GM12878 (cell line): ENCODE results near the gene SH3GL2. TPM values are rescaled to one million over a fixed set of nuclear protein-coding genes. Genes with fewer than 3 reads are reported as not detected.

Experiments used
- ATAC-seq: fragments of 200-7000 bp; cut with Tn5 transposase; 3 replicates; pipeline ENCODE4 v1.9.1; 2020; ENCODE audit warnings: mild to moderate bottlenecking, moderate library complexity
- BruUV-seq: library from RNA; stranded (reverse); fragments of 400-500 nt; replicated peaks from 2 replicates; lab custom pipeline; 2021; lab: Mats Ljungman, UMichigan
- CTCF ChIA-PET: fragments of 300-600 bp; sonication (Branson Sonifier 250); formaldehyde crosslinking; extraction: SDS; loops from one replicate; lab custom pipeline; 2021; ENCODE audit warnings: inconsistent platforms; lab: Yijun Ruan, JAX
- POLR2A ChIA-PET: fragments of 350-600 bp; formaldehyde crosslinking; extraction: SDS; loops from one replicate; lab custom pipeline; 2021; ENCODE audit warnings: inconsistent platforms; lab: Charles Lee
- RAD21 ChIA-PET: fragments of 300-600 bp; sonication (Branson Sonifier 250); formaldehyde crosslinking; loops from one replicate; lab custom pipeline; 2023; ENCODE audit warnings: antibody characterized with exemption; ENCODE audit not compliant: unreplicated experiment; lab: Charles Lee
- SMC1A ChIA-PET: fragments of 300-600 bp; sonication (Branson Sonifier 250); formaldehyde crosslinking; loops from one replicate; lab custom pipeline; 2023; ENCODE audit not compliant: unreplicated experiment, uncharacterized antibody; lab: Charles Lee
- DNase-seq: peaks from one replicate; pipeline ENCODE4 v3.0.0-alpha.2; 2011; ENCODE audit warnings: low read depth, low spot score
- FAIRE-seq: peaks from 3 replicates; lab custom pipeline; 2011; peaks lifted over from hg19 to GRCh38; lab: Jason Lieb, UNC
- H2AFZ ChIP-seq: 2 replicates; pipeline ENCODE4 v1.6.0; 2011; ENCODE audit warnings: low read depth, low read length, control low read depth; ENCODE audit not compliant: control insufficient read depth
- H3K27ac ChIP-seq: 2 replicates; pipeline ENCODE4 v1.5.1; 2011; ENCODE audit warnings: control low read depth; ENCODE audit not compliant: control insufficient read depth, insufficient read depth
- H3K27me3 ChIP-seq, 2 experiments: replicated peaks in 1 of 2; 2 replicates each; pipeline versions ENCODE4 v1.6.0 to v1.6.1; 2011; ENCODE audit warnings: low read length in 1 of 2; ENCODE audit not compliant: control insufficient read depth in 2 of 2, insufficient read depth in 2 of 2
- H3K36me3 ChIP-seq, 2 experiments: 2 replicates each; pipeline ENCODE4 v1.5.1; 2011; ENCODE audit warnings: low read length in 1 of 2; ENCODE audit not compliant: control insufficient read depth in 2 of 2, insufficient read depth in 2 of 2
- H3K4me1 ChIP-seq: 2 replicates; pipeline ENCODE4 v1.6.1; 2011; ENCODE audit warnings: mild to moderate bottlenecking, low read length, moderate library complexity, mixed read lengths; ENCODE audit not compliant: control insufficient read depth, insufficient read depth
- H3K4me2 ChIP-seq: 2 replicates; pipeline ENCODE4 v1.6.0; 2011; ENCODE audit warnings: control low read depth; ENCODE audit not compliant: control insufficient read depth, insufficient read depth
- H3K4me3 ChIP-seq: fragments of 200-600 bp; sonication (generic); 2 replicates; pipeline ENCODE4 v1.5.1; 2016
- H3K79me2 ChIP-seq: 2 replicates; pipeline ENCODE4 v1.6.0; 2011; ENCODE audit warnings: low read length; ENCODE audit not compliant: control insufficient read depth, insufficient read depth
- H3K9ac ChIP-seq: 2 replicates; pipeline ENCODE4 v1.8.0; 2011; ENCODE audit warnings: low read length, control low read depth, mixed read lengths; ENCODE audit not compliant: control insufficient read depth, insufficient read depth
- H3K9me3 ChIP-seq: replicated peaks from 3 replicates; pipeline ENCODE4 v1.5.1; 2011; ENCODE audit warnings: mild to moderate bottlenecking, low read length; ENCODE audit not compliant: control insufficient read depth, insufficient read depth
- H4K20me1 ChIP-seq: 2 replicates; pipeline ENCODE4 v1.6.0; 2011; ENCODE audit not compliant: control insufficient read depth, insufficient read depth
- BCL11A ChIP-seq: IDR thresholded peaks from 2 replicates; pipeline ENCODE4 v1.6.1; 2011; ENCODE audit warnings: low read depth, low read length
- CBFB ChIP-seq: IDR thresholded peaks from 2 replicates; pipeline ENCODE4 v1.6.1; 2016; ENCODE audit warnings: antibody characterized with exemption, low read depth
- ETV6 ChIP-seq, 2 experiments: fragments of 450-650 bp in 1 of 2; IDR thresholded peaks in 1 of 2; conservative IDR thresholded peaks in 1 of 2; 2 replicates each; pipeline ENCODE4 v1.6.1; 2014; ENCODE audit warnings: antibody characterized with exemption in 1 of 2, borderline replicate concordance in 1 of 2, low read depth in 1 of 2, mild to moderate bottlenecking in 1 of 2, moderate library complexity in 1 of 2
- NFYB ChIP-seq: IDR thresholded peaks from 2 replicates; pipeline ENCODE4 v1.6.1; 2011; ENCODE audit warnings: low read depth, mild to moderate bottlenecking, low read length, improper control_type of control experiment, moderate library complexity; ENCODE audit not compliant: insufficient read depth
- POLR2AphosphoS5 ChIP-seq: IDR thresholded peaks from 2 replicates; pipeline ENCODE4 v1.6.1; 2011; ENCODE audit warnings: mild to moderate bottlenecking, low read length, inconsistent platforms
- SREBF1 ChIP-seq: IDR thresholded peaks from 2 replicates; pipeline ENCODE4 v1.6.1; 2012; ENCODE audit warnings: mild to moderate bottlenecking, low read length
- SREBF2 ChIP-seq: IDR thresholded peaks from 2 replicates; pipeline ENCODE4 v1.6.1; 2012; ENCODE audit warnings: mild to moderate bottlenecking, low read length
- SUZ12 ChIP-seq: fragments of 200-600 bp; sonication (generic); IDR thresholded peaks from one replicate; pipeline ENCODE4 v1.6.1; 2018; ENCODE audit warnings: antibody characterized with exemption, mild to moderate bottlenecking; ENCODE audit not compliant: unreplicated experiment
- ZBED1 ChIP-seq: IDR thresholded peaks from 2 replicates; pipeline ENCODE4 v1.6.1; 2016; ENCODE audit warnings: borderline replicate concordance
- in situ Hi-C: fragments of 300-500 bp; cut with MboI; formaldehyde crosslinking; loops from 9 replicates; pipeline ENCODE4 v1.14.3; 2018; ENCODE audit warnings: mixed read lengths
- intact Hi-C: fragments of 100-400 bp; cut with micrococcal nuclease; formaldehyde crosslinking; loops from one replicate; pipeline ENCODE4 v1.14.2; 2022; ENCODE audit not compliant: unreplicated experiment
- polyA plus RNA-seq, 11 experiments: library from polyadenylated mRNA; depleted of rRNA in 4 of 11; unstranded in 6 of 11; stranded (reverse) in 5 of 11; fragments of >200 nt; fragmentation: Nextera tagmentation in 4 of 11; fragmentation: Illumina TruSeq in 1 of 11; extraction: Ambion mirVana in 4 of 11; extraction: Trizol in 1 of 11; gene quantifications; 1 replicate in 1 of 11; 2 replicates in 10 of 11; pipeline versions ENCODE4 v1.2.1 to v1.2.3, GENCODE V29; 2011 to 2016; ENCODE audit warnings: inconsistent platforms in 2 of 11, missing spikeins in 2 of 11, low read depth in 1 of 11
- total RNA-seq, 4 experiments: library from RNA; depleted of rRNA in 3 of 4; stranded (reverse); fragments of >200 nt in 3 of 4; fragmentation: Illumina TruSeq in 1 of 4; extraction: Trizol in 1 of 4; gene quantifications; 2 replicates each; pipeline versions ENCODE4 v1.2.1 to v1.2.3, GENCODE V29; 2013 to 2021
- TF ChIP-seq, protein P1 (sequence below): fragments of 450-650 bp; IDR thresholded peaks from 2 replicates; pipeline ENCODE4 v1.6.1; 2017; ENCODE audit warnings: mild to moderate bottlenecking, low read depth, inconsistent platforms; ENCODE audit not compliant: poor library complexity, severe bottlenecking

Gene SH3GL2
- total and polyA plus RNA-seq, 10 of the 15 experiments (the other 5 are each of a cell fraction or from before 2014, with no cell fraction given) = not detected

DNA sequence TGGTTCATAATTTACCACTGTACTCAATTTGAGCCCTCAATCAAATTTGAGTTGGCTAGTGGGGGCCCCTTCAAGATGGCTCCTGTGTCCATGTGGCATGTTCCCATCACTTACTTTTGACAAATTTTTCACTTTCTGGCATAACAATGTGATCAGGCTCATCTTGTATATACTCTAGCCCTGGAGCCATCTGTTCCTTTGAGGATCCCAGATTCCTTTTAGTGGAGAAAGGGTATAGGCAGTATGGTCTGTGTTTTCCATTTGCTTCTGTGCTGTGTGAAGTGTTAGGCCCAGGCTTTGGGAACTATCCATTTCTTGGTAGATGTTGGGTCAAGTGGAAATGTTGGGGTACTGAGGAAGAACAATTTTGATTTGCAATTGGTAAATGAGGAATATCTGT lies 45.7 kb downstream of the SH3GL2 start:
- no peaks in the 10 kb centered on the region for H3K79me2 ChIP-seq
- H3K4me1 ChIP-seq = no peaks in the 10 kb centered on the region
- no peaks in the 10 kb centered on the region for H3K9me3 ChIP-seq
- no peak for DNase-seq
- H2AFZ ChIP-seq = no peak overlapping the region
- FAIRE-seq = no peak
- ChIA-PET POLR2A (no interaction called here), RAD21 (interaction anchor here (0.6 kb wide), 1 partner anchor 103 kb away, joined by 3 read pairs; no protein-coding TSS in a partner anchor), SMC1A (no interaction called here), CTCF (no interaction called here)
- intact Hi-C loops = loop anchor here (10.0 kb wide), 1 partner anchor 180 kb away; no protein-coding TSS in a partner anchor
- no peak overlapping the region for H3K27ac ChIP-seq
- in situ Hi-C loops = no loop called here
- no peaks in the 10 kb centered on the region for H3K36me3 ChIP-seq
- H3K27me3 ChIP-seq = no peaks in the 10 kb centered on the region
- no peak overlapping the region for H3K9ac ChIP-seq
- H4K20me1 ChIP-seq = no peaks in the 10 kb centered on the region
- no peak overlapping the region for H3K4me2 ChIP-seq
- TF ChIP-seq ZBED1 (no peak), ETV6 (conservative IDR thresholded peaks at IDR 0.05 in 1 of 2, IDR thresholded peaks at IDR 0.05 in 1 of 2; ENCODE audit: borderline replicate concordance in 1 of 2, low read depth in 1 of 2) (no peak), POLR2AphosphoS5 (no peak), NFYB (no peak), SREBF2 (no peak), BCL11A (no peak), SREBF1 (no peak), CBFB (no peak), SUZ12 (no peak)
- TF ChIP-seq, protein P1, sequence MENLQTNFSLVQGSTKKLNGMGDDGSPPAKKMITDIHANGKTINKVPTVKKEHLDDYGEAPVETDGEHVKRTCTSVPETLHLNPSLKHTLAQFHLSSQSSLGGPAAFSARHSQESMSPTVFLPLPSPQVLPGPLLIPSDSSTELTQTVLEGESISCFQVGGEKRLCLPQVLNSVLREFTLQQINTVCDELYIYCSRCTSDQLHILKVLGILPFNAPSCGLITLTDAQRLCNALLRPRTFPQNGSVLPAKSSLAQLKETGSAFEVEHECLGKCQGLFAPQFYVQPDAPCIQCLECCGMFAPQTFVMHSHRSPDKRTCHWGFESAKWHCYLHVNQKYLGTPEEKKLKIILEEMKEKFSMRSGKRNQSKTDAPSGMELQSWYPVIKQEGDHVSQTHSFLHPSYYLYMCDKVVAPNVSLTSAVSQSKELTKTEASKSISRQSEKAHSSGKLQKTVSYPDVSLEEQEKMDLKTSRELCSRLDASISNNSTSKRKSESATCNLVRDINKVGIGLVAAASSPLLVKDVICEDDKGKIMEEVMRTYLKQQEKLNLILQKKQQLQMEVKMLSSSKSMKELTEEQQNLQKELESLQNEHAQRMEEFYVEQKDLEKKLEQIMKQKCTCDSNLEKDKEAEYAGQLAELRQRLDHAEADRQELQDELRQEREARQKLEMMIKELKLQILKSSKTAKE = no peak
- H3K4me3 ChIP-seq = no peak overlapping the region
- no peak for ATAC-seq
- BruUV-seq = no TSS peak
